ENCODE results near the gene FAM83C. TPM values are rescaled to one million over a fixed set of nuclear protein-coding genes. Genes with fewer than 3 reads are reported as not detected.

Gene FAM83C
- total and polyA plus RNA-seq, 9 of the 15 experiments (the other 6 are each of a cell fraction or from before 2014, with no cell fraction given): not detected

DNA sequence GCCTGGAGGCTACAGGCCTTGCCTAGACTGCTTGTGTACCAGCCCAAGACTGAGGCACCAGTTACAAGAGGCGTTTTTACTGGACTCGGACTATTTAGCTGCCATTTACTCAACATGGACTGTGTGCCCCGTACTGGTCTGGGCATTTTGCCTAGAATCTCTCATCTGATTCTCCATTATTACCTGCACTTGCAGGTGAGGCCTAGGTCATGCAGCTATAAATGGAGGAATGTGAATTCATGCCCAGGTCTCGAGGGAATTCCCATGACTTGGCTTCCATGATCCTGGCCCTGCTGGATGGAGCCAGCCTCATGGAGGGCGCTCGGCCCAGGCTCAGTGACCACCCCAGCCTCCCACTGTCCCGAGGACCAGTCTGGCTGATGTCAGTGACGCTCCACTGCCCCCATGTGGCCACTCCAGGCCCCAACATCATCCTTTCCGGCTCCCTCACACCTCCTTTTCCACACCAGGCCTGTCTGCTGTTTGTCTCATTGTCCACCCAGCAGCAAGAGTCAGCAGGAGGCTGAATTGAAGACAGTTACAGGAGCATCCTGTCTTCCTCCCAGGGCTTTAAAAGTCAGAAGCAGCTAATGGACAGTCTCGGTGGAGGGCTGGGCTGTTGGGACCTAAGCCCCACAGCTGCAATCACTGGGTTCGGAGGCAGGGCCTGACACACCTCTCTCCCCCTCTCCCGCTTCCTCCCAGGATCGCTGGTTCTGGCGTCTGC is 23.0 kb downstream of the FAM83C start (continued):
- TF ChIP-seq, protein P1, sequence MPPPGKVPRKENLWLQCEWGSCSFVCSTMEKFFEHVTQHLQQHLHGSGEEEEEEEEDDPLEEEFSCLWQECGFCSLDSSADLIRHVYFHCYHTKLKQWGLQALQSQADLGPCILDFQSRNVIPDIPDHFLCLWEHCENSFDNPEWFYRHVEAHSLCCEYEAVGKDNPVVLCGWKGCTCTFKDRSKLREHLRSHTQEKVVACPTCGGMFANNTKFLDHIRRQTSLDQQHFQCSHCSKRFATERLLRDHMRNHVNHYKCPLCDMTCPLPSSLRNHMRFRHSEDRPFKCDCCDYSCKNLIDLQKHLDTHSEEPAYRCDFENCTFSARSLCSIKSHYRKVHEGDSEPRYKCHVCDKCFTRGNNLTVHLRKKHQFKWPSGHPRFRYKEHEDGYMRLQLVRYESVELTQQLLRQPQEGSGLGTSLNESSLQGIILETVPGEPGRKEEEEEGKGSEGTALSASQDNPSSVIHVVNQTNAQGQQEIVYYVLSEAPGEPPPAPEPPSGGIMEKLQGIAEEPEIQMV (tag; conservative IDR thresholded peaks at IDR 0.05; ENCODE audit: low read depth): no peak
- TF ChIP-seq MED1 (CRISPR knock-in tag; IDR thresholded peaks at IDR 0.05; ENCODE audit: borderline replicate concordance) (no peak), CXXC5 (CRISPR knock-in tag; IDR thresholded peaks at IDR 0.05) (no peak), RB1 (IDR thresholded peaks at IDR 0.05; ENCODE audit: low read depth) (peak; percentile 70; the same call in 1 of the 2 replicates), TAF15 (IDR thresholded peaks at IDR 0.05; ENCODE audit: low read depth, low read length) (no peak), ZNF583 (CRISPR knock-in tag; IDR thresholded peaks at IDR 0.05) (no peak), RHOXF2B (CRISPR knock-in tag; conservative IDR thresholded peaks at IDR 0.05) (no peak), MXI1 (IDR thresholded peaks at IDR 0.05; ENCODE audit: low read depth, low read length) (no peak), CBX1 (IDR thresholded peaks at IDR 0.05; ENCODE audit: low read depth) (no peak), EP300 (IDR thresholded peaks at IDR 0.05; ENCODE audit: low read length) (no peak), KDM4B (IDR thresholded peaks at IDR 0.05; ENCODE audit: borderline replicate concordance in 2 of 2, low read depth in 1 of 2) (0 out of 4 replicates have a peak, but pooled peaks of 1 of the 2 experiments have one; percentile 19), CBX3 (IDR thresholded peaks at IDR 0.05; ENCODE audit: borderline replicate concordance in 1 of 2, low read length in 2 of 2) (no peak), GATA2 (CRISPR knock-in tag; IDR thresholded peaks at IDR 0.05) (no peak; the same call in 1 of the 2 replicates)
- TF ChIP-seq, protein P2, sequence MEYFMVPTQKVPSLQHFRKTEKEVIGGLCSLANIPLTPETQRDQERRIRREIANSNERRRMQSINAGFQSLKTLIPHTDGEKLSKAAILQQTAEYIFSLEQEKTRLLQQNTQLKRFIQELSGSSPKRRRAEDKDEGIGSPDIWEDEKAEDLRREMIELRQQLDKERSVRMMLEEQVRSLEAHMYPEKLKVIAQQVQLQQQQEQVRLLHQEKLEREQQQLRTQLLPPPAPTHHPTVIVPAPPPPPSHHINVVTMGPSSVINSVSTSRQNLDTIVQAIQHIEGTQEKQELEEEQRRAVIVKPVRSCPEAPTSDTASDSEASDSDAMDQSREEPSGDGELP (CRISPR knock-in tag; IDR thresholded peaks at IDR 0.05; ENCODE audit: borderline replicate concordance): peak; percentile 42; the same call in 1 of the 2 replicates
